ENCODE measurements around the gene GTPBP10.

The GTPBP10 gene

GRCh38 chr7:90433221-90433620 lies 86.7 kb downstream of the GTPBP10 start:
- H3K27ac ChIP-seq, result no peak overlapping the region
- no peak for TF ChIP-seq CTCF (conservative IDR thresholded peaks at IDR 0.05)
- no peak for TF ChIP-seq ZFX (IDR thresholded peaks at IDR 0.05)

Measured in C4-2B (cell line).